CD4-positive, CD25-positive, alpha-beta regulatory T cell (primary cell): Measurements from ENCODE around the gene NR2E1. TPM values are rescaled to one million over a fixed set of nuclear protein-coding genes. Genes with fewer than 3 reads are reported as not detected.

ENCODE experiments used
- ATAC-seq, 2 donors: fragments of 150-1000 bp; cut with Tn5 transposase; one replicate each; pipeline ENCODE4 v1.10.0; 2021; ENCODE audit warnings: low read depth in 2 of 2, moderate number of reproducible peaks in 2 of 2, moderate library complexity in 1 of 2
- DNase-seq, 3 donors: peaks; one replicate each; pipeline versions ENCODE4 v3.0.0 to v3.0.0-alpha.2; 2012 to 2022; ENCODE audit warnings: mixed read lengths in 1 of 3
- H3K27ac ChIP-seq: one replicate; pipeline ENCODE4 v1.7.0; 2013; ENCODE audit warnings: mild to moderate bottlenecking, low read length; ENCODE audit not compliant: insufficient read depth, poor library complexity, severe bottlenecking
- H3K27me3 ChIP-seq: one replicate; pipeline ENCODE4 v1.7.0; 2013; ENCODE audit warnings: low read length; ENCODE audit not compliant: control insufficient read depth, insufficient read depth
- H3K36me3 ChIP-seq: one replicate; pipeline ENCODE4 v1.7.0; 2013; ENCODE audit warnings: mild to moderate bottlenecking, low read length, moderate library complexity; ENCODE audit not compliant: control insufficient read depth, insufficient read depth
- H3K4me1 ChIP-seq: 2 replicates; pipeline ENCODE4 v1.7.0; 2013; ENCODE audit warnings: mild to moderate bottlenecking, low read length; ENCODE audit not compliant: insufficient read depth, control insufficient read depth, poor library complexity, severe bottlenecking
- H3K4me3 ChIP-seq: one replicate; pipeline ENCODE4 v1.7.0; 2013; ENCODE audit warnings: low read depth, mild to moderate bottlenecking, low read length, moderate library complexity
- H3K9me3 ChIP-seq, 2 experiments: 1 replicate in 1 of 2; 2 replicates in 1 of 2; pipeline ENCODE4 v1.7.0; 2013; ENCODE audit warnings: low read length in 2 of 2, mild to moderate bottlenecking in 1 of 2, moderate library complexity in 1 of 2; ENCODE audit not compliant: control insufficient read depth in 2 of 2
- H3K27ac Mint-ChIP-seq, 3 donors: one replicate each; pipeline ENCODE4 v1.8.0; 2020 to 2022; ENCODE audit warnings: mild to moderate bottlenecking in 3 of 3, mixed read lengths in 3 of 3, moderate library complexity in 2 of 3
- H3K27me3 Mint-ChIP-seq: one replicate; pipeline ENCODE4 v1.8.0; 2022; ENCODE audit warnings: mild to moderate bottlenecking, mixed read lengths
- H3K36me3 Mint-ChIP-seq: one replicate; pipeline ENCODE4 v1.8.0; 2020; ENCODE audit warnings: mixed read lengths
- H3K4me1 Mint-ChIP-seq, 4 donors: one replicate each; pipeline ENCODE4 v1.8.0; 2020 to 2022; ENCODE audit warnings: mixed read lengths in 4 of 4, mild to moderate bottlenecking in 1 of 4
- H3K4me3 Mint-ChIP-seq, 4 donors: one replicate each; pipeline ENCODE4 v1.8.0; 2020 to 2022; ENCODE audit warnings: mild to moderate bottlenecking in 4 of 4, mixed read lengths in 4 of 4, moderate library complexity in 3 of 4
- H3K9me3 Mint-ChIP-seq, 7 donors: one replicate each; pipeline ENCODE4 v1.8.0; 2020 to 2022; ENCODE audit warnings: mixed read lengths in 7 of 7, mild to moderate bottlenecking in 3 of 7, moderate library complexity in 2 of 7
- polyA plus RNA-seq, 4 donors: library from polyadenylated mRNA; unstranded; fragments of 300-500 nt; fragmentation: Illumina TruSeq; gene quantifications; one replicate each; pipeline ENCODE4 v1.2.3, GENCODE V29; 2021
- total RNA-seq: library from RNA; stranded (reverse); gene quantifications from one replicate; pipeline ENCODE4 v1.2.3, GENCODE V29; 2022

NR2E1 gene
- total and polyA plus RNA-seq, 5 donors from 2014 or later = not detected

GRCh38 chr6:108209738-108210137 lies 43.9 kb downstream of the NR2E1 start:
- Histone ChIP-seq H3K27ac (no peak overlapping the region), H3K4me1 (no peaks in the 10 kb centered on the region), H3K27me3 (no peaks in the 10 kb centered on the region), H3K36me3 (peaks cover 37% of the 10 kb centered on the region), H3K9me3 (no peaks in the 10 kb centered on the region), H3K4me3 (no peak overlapping the region)
- H3K4me1 Mint-ChIP-seq = peaks cover 3 to 19% (median 6%) of the 10 kb centered on the region in 4 donors
- ATAC-seq (no peak), DNase-seq (no peak)
- no peak overlapping the region for H3K27ac Mint-ChIP-seq
- H3K36me3 Mint-ChIP-seq = peaks cover 54% of the 10 kb centered on the region
- no peaks in the 10 kb centered on the region for H3K9me3 Mint-ChIP-seq
- H3K27me3 Mint-ChIP-seq = no peaks in the 10 kb centered on the region
- H3K4me3 Mint-ChIP-seq = no peak overlapping the region

DNA sequence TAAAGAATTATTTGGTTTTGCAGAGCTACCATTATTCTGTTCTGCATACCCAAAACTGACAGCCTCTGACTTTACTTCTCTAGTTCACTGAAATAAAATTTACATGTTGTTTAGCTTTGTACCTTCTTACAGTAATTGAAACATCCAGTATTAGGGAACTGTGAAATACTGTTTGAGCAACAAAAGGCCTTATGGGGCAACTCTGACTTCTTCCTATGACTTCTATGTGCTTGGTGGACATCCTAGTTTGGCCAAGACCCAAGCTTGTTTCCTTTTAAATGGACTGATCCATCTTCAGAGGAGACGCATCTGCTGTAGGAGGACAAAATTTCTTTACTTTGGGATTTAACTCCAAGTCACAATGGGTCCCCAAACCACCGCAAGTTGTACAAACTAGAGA lies 44.7 kb downstream of the NR2E1 start:
- H3K4me1 ChIP-seq = no peaks in the 10 kb centered on the region
- no peak overlapping the region for H3K27ac ChIP-seq
- DNase-seq (no peak), ATAC-seq (no peak)
- no peak overlapping the region for H3K27ac Mint-ChIP-seq
- no peaks in the 10 kb centered on the region for H3K27me3 ChIP-seq
- no peak overlapping the region for H3K4me3 ChIP-seq
- no peaks in the 10 kb centered on the region for H3K9me3 ChIP-seq
- H3K36me3 ChIP-seq = peaks cover 38% of the 10 kb centered on the region
- H3K27me3 Mint-ChIP-seq = no peaks in the 10 kb centered on the region
- H3K9me3 Mint-ChIP-seq = no peaks in the 10 kb centered on the region
- peaks cover 53% of the 10 kb centered on the region for H3K36me3 Mint-ChIP-seq
- H3K4me3 Mint-ChIP-seq = no peak overlapping the region
- peaks cover 3 to 13% (median 7%) of the 10 kb centered on the region in 4 donors for H3K4me1 Mint-ChIP-seq

DNA sequence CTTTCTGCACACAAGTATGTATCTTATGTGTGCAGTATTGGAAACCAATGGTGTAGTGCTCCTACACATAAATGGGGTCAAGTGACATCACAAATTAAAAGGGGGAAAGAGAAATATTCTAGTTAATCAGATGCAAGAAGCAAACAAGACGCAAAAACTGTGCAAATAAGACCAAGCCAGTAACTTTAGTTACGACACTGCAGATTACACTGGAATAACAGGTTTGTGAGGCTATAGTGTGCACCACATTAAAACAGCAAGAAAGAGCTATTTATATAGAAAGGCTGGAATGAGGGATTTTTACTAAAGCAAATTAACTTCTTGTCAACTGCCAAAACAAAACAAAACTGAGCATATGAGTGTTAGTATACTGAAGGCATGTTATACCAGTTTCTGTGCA lies 45.8 kb downstream of the NR2E1 start:
- no peak for ATAC-seq

DNA sequence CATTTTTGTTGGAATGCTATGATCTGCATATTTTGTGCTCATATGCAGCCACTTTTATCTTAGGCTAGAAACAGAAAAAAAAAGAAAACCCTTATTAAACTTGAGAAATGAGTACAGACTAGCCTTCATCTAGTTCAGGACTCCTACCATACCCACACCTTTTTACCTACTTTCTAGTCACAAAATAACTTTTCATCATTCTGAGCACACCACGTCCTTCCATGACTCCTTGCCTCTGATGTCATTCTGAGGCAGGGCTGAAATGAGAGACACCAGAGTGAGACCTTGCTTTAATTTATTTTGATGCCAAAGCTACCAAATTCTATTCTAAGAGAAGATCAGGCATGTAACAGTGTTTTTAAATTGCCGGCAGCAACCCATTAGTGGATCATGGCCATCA lies 56.2 kb downstream of the NR2E1 start:
- no peak overlapping the region for H3K27ac Mint-ChIP-seq
- DNase-seq = peak in 1 of 3 donors; percentile 14
- H3K4me1 ChIP-seq = no peaks in the 10 kb centered on the region
- ATAC-seq = no peak
- H3K4me3 Mint-ChIP-seq = no peak overlapping the region
- H3K36me3 Mint-ChIP-seq = peaks cover 32% of the 10 kb centered on the region
- no peaks in the 10 kb centered on the region for H3K27me3 ChIP-seq
- no peak overlapping the region for H3K27ac ChIP-seq
- H3K9me3 Mint-ChIP-seq = no peaks in the 10 kb centered on the region
- no peak overlapping the region for H3K4me3 ChIP-seq
- no peaks in the 10 kb centered on the region for H3K27me3 Mint-ChIP-seq
- peaks cover 9 to 33% (median 24%) of the 10 kb centered on the region in 4 donors for H3K4me1 Mint-ChIP-seq
- H3K9me3 ChIP-seq = no peaks in the 10 kb centered on the region
- peaks cover 39% of the 10 kb centered on the region for H3K36me3 ChIP-seq

More for the DNA sequence above, 45.8 kb downstream of the NR2E1 start:
- peaks cover 45% of the 10 kb centered on the region for H3K36me3 Mint-ChIP-seq
- no peaks in the 10 kb centered on the region for H3K9me3 ChIP-seq
- H3K27ac Mint-ChIP-seq = no peak overlapping the region
- H3K4me1 Mint-ChIP-seq = peaks cover 3 to 7% (median 5%) of the 10 kb centered on the region in 4 donors
- H3K9me3 Mint-ChIP-seq = no peaks in the 10 kb centered on the region
- DNase-seq = no peak
- H3K4me1 ChIP-seq = no peaks in the 10 kb centered on the region
- no peaks in the 10 kb centered on the region for H3K27me3 Mint-ChIP-seq
- H3K27ac ChIP-seq = no peak overlapping the region
- H3K4me3 Mint-ChIP-seq = no peak overlapping the region
- H3K4me3 ChIP-seq = no peak overlapping the region
- peaks cover 38% of the 10 kb centered on the region for H3K36me3 ChIP-seq
- no peaks in the 10 kb centered on the region for H3K27me3 ChIP-seq

DNA sequence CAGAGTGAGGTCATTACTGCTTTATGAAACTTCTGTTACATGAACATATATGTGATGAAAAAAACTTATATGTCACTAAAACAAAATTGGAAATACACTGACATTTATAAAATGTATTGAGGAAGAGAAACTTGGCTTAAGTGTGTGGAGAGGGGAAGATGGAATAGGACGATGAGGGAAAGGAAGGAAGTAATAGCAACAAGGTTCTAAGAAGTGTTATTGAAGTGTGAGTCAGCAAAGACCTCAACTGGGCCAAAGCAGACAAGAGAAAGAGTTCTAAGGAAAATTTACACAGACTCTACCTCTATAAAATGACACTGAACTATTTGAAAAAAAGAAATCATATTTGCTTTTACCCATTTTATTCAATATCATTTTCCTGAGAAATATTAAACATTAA lies 56.7 kb downstream of the NR2E1 start:
- no peak for ATAC-seq
- no peaks in the 10 kb centered on the region for H3K27me3 ChIP-seq
- Mint-ChIP-seq H3K4me1 (peaks cover 9 to 38% (median 28%) of the 10 kb centered on the region in 4 donors), H3K27ac (peak overlapping the region in 2 of 3 donors; percentile 63 to 69), H3K4me3 (no peak overlapping the region), H3K36me3 (peaks cover 32% of the 10 kb centered on the region), H3K9me3 (no peaks in the 10 kb centered on the region), H3K27me3 (no peaks in the 10 kb centered on the region)
- no peak overlapping the region for H3K4me3 ChIP-seq
- no peaks in the 10 kb centered on the region for H3K9me3 ChIP-seq
- H3K36me3 ChIP-seq = peaks cover 39% of the 10 kb centered on the region
- DNase-seq = peak in 1 of 3 donors; percentile 43
- H3K27ac ChIP-seq = no peak overlapping the region
- H3K4me1 ChIP-seq = no peaks in the 10 kb centered on the region

DNA sequence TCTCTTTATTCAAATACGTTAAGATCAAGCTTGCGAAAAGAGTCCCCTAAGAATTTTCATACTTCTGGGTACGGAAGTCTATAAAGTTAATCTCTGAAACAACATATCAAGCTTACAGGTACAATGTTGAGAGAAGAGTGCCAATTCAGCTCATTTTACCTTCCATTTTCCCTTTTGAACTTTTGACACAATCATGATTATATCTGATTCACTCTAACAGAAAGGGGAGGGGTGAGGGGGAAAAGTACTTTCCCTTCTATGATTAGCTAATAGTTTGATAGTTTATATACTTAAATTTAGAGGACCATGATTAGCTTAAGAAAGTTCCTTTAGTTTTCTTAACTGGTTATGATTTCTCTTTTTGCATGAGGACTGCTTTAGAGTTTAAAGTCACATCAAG lies 61.5 kb downstream of the NR2E1 start:
- H3K36me3 Mint-ChIP-seq = peaks cover 7% of the 10 kb centered on the region
- peaks cover 29 to 45% (median 35%) of the 10 kb centered on the region in 4 donors for H3K4me1 Mint-ChIP-seq
- no peaks in the 10 kb centered on the region for H3K9me3 Mint-ChIP-seq
- Histone ChIP-seq H3K9me3 (no peaks in the 10 kb centered on the region), H3K27ac (no peak overlapping the region), H3K36me3 (peaks cover 7% of the 10 kb centered on the region), H3K27me3 (no peaks in the 10 kb centered on the region), H3K4me3 (no peak overlapping the region), H3K4me1 (no peaks in the 10 kb centered on the region)
- H3K27me3 Mint-ChIP-seq = no peaks in the 10 kb centered on the region
- DNase-seq (no peak), ATAC-seq (no peak)
- no peak overlapping the region for H3K27ac Mint-ChIP-seq
- no peak overlapping the region for H3K4me3 Mint-ChIP-seq

DNA sequence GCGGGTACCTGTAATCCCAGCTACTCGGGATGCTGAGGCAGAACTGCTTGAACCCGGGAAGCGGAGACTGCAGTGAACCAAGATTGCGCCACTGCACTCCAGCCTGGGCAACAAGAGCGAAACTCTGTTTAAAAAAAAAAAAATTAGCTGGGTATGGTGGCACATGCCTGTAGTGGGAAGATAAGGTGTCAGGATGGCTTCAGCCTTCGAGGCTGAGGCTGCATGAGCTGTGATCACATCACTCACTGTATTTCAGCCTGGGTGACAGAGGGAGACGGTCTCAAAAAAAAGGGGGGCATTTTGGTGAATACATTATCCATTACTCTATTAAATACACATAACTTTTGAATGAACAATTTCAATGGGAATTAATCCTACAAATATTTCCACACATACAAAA lies 62.6 kb downstream of the NR2E1 start:
- Mint-ChIP-seq H3K27me3 (no peaks in the 10 kb centered on the region), H3K36me3 (peaks cover 6% of the 10 kb centered on the region), H3K4me1 (peaks cover 32 to 39% (median 36%) of the 10 kb centered on the region in 4 donors), H3K9me3 (no peaks in the 10 kb centered on the region), H3K4me3 (no peak overlapping the region), H3K27ac (no peak overlapping the region)
- Histone ChIP-seq H3K4me3 (no peak overlapping the region), H3K36me3 (no peaks in the 10 kb centered on the region), H3K9me3 (no peaks in the 10 kb centered on the region), H3K4me1 (no peaks in the 10 kb centered on the region), H3K27me3 (no peaks in the 10 kb centered on the region), H3K27ac (no peak overlapping the region)
- DNase-seq (no peak), ATAC-seq (no peak)

GRCh38 chr6:108235127-108235526 lies 69.3 kb downstream of the NR2E1 start:
- Mint-ChIP-seq H3K9me3 (peaks cover 0 to 2% (median 0%) of the 10 kb centered on the region in 7 donors), H3K4me3 (no peak overlapping the region), H3K36me3 (peaks cover 38% of the 10 kb centered on the region), H3K27me3 (no peaks in the 10 kb centered on the region), H3K4me1 (peaks cover 20 to 58% (median 41%) of the 10 kb centered on the region in 4 donors), H3K27ac (peak overlapping the region in 1 of 3 donors; percentile 29)
- Histone ChIP-seq H3K27ac (no peak overlapping the region), H3K36me3 (peaks cover 4% of the 10 kb centered on the region), H3K4me1 (no peaks in the 10 kb centered on the region), H3K27me3 (no peaks in the 10 kb centered on the region), H3K9me3 (no peaks in the 10 kb centered on the region), H3K4me3 (no peak overlapping the region)
- DNase-seq (no peak), ATAC-seq (no peak)
